ENCODE results near the gene RASAL2. TPM values are rescaled to one million over a fixed set of nuclear protein-coding genes. Genes with fewer than 3 reads are reported as not detected.

Gene RASAL2
- total RNA-seq, 1 experiment from 2014 or later, result 56.9 TPM

DNA sequence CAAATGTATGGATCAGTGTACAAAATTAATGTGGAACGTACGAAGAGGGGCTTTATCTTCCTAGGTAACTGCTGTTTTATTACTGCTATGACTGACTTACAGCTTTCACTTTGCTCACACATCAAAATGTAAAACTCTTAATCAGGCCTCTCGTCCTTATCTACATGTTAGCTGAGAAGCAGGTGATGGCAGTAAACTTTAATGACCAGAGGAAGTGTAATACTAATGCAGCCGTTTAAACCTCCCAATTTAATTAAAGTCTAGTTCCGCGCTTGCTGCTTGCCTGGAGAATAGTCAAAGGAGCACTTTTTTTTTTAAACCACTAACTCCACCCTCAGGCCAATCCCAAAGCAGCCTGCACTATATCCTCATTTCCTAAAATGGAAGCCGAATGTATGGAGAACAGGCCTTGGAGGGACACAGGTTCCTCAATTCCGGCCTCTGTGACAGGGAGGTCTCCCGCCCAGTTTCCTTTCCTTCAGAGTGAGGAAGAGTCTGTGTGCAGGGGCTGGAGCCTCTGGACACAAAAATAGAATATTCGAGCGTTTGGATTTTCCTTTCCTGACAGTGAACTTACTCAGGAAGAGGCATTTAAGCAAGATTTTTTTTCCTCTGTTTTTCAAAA is 36.7 kb upstream of the RASAL2 start:
- no peak for DNase-seq (ENCODE audit: unreplicated experiment)
- Mint-ChIP-seq H3K4me3 (ENCODE audit: unreplicated experiment) (no peak overlapping the region), H3K9me3 (ENCODE audit: unreplicated experiment) (no peaks in the 10 kb centered on the region), H3K4me1 (ENCODE audit: insufficient read depth, unreplicated experiment) (peaks cover 55% of the 10 kb centered on the region), H3K27me3 (ENCODE audit: insufficient read depth, unreplicated experiment) (no peaks in the 10 kb centered on the region), H3K27ac (ENCODE audit: low read depth, unreplicated experiment) (no peak overlapping the region), H3K36me3 (ENCODE audit: insufficient read depth, unreplicated experiment) (no peaks in the 10 kb centered on the region)
- CTCF ChIA-PET, result interaction anchor here (0.5 to 8.2 kb wide), 15 partner anchors 26 to 945 kb away, joined by 3 to 85 read pairs (median 4); partner anchors contain the start of gene RASAL2
- TF ChIP-seq, protein P1, sequence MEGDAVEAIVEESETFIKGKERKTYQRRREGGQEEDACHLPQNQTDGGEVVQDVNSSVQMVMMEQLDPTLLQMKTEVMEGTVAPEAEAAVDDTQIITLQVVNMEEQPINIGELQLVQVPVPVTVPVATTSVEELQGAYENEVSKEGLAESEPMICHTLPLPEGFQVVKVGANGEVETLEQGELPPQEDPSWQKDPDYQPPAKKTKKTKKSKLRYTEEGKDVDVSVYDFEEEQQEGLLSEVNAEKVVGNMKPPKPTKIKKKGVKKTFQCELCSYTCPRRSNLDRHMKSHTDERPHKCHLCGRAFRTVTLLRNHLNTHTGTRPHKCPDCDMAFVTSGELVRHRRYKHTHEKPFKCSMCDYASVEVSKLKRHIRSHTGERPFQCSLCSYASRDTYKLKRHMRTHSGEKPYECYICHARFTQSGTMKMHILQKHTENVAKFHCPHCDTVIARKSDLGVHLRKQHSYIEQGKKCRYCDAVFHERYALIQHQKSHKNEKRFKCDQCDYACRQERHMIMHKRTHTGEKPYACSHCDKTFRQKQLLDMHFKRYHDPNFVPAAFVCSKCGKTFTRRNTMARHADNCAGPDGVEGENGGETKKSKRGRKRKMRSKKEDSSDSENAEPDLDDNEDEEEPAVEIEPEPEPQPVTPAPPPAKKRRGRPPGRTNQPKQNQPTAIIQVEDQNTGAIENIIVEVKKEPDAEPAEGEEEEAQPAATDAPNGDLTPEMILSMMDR (IDR thresholded peaks at IDR 0.05; ENCODE audit: unreplicated experiment), result no peak
- BruUV-seq (replicated peaks), result no TSS peak
- intact Hi-C loops (cut with micrococcal nuclease), result loop anchor here (5.0 kb wide), 2 partner anchors 135 to 245 kb away; no protein-coding TSS in a partner anchor
- POLR2A ChIA-PET, result interaction anchor here (0.5 to 2.2 kb wide), 4 partner anchors 19 to 377 kb away, joined by 3 to 9 read pairs (median 3); partner anchors contain the start of gene RASAL2

GRCh38 chr1:178057912-178058534 is 35.9 kb upstream of the RASAL2 start:
- TF ChIP-seq, protein P1 (IDR thresholded peaks at IDR 0.05; ENCODE audit: unreplicated experiment), result no peak
- Mint-ChIP-seq H3K4me3 (ENCODE audit: unreplicated experiment) (no peak overlapping the region), H3K36me3 (ENCODE audit: insufficient read depth, unreplicated experiment) (no peaks in the 10 kb centered on the region), H3K4me1 (ENCODE audit: insufficient read depth, unreplicated experiment) (peaks cover 52% of the 10 kb centered on the region), H3K27ac (ENCODE audit: low read depth, unreplicated experiment) (no peak overlapping the region), H3K27me3 (ENCODE audit: insufficient read depth, unreplicated experiment) (no peaks in the 10 kb centered on the region), H3K9me3 (ENCODE audit: unreplicated experiment) (no peaks in the 10 kb centered on the region)
- POLR2A ChIA-PET, result interaction anchor here (0.6 to 2.2 kb wide), 8 partner anchors 9 to 387 kb away, joined by 3 to 9 read pairs (median 3); partner anchors contain the start of gene RASAL2
- intact Hi-C loops (cut with micrococcal nuclease), result loop anchor here (5.0 kb wide), 2 partner anchors 134 to 244 kb away; no protein-coding TSS in a partner anchor
- BruUV-seq (replicated peaks), result no TSS peak
- CTCF ChIA-PET, result interaction anchor here (0.5 to 8.2 kb wide), 10 partner anchors 27 to 944 kb away, joined by 3 to 85 read pairs (median 4); partner anchors contain the start of gene RASAL2
- no peak for DNase-seq (ENCODE audit: unreplicated experiment)

GRCh38 chr1:178060789-178061556 is 32.9 kb upstream of the RASAL2 start:
- BruUV-seq (replicated peaks), result no TSS peak
- CTCF ChIA-PET, result interaction anchor here (0.6 to 8.2 kb wide), 24 partner anchors 10 to 247 kb away, joined by 3 to 85 read pairs (median 4); partner anchors contain the start of gene RASAL2
- Mint-ChIP-seq H3K27me3 (ENCODE audit: insufficient read depth, unreplicated experiment) (no peaks in the 10 kb centered on the region), H3K27ac (ENCODE audit: low read depth, unreplicated experiment) (peak overlapping the region; percentile 77), H3K4me1 (ENCODE audit: insufficient read depth, unreplicated experiment) (peaks cover 34% of the 10 kb centered on the region), H3K4me3 (ENCODE audit: unreplicated experiment) (peak overlapping the region; percentile 48), H3K9me3 (ENCODE audit: unreplicated experiment) (no peaks in the 10 kb centered on the region), H3K36me3 (ENCODE audit: insufficient read depth, unreplicated experiment) (no peaks in the 10 kb centered on the region)
- POLR2A ChIA-PET, result interaction anchor here (0.6 to 1.8 kb wide), 15 partner anchors 7 to 1455 kb away, joined by 3 to 10 read pairs (median 4); no protein-coding TSS in a partner anchor
- peak; percentile 90 for DNase-seq (ENCODE audit: unreplicated experiment)
- intact Hi-C loops (cut with micrococcal nuclease), result no loop called here
- TF ChIP-seq, protein P1 (IDR thresholded peaks at IDR 0.05; ENCODE audit: unreplicated experiment), result peak; percentile 5

All from MCF 10A (cell line).